Measurements from ENCODE around the gene C17orf78.

Gene C17orf78

DNA sequence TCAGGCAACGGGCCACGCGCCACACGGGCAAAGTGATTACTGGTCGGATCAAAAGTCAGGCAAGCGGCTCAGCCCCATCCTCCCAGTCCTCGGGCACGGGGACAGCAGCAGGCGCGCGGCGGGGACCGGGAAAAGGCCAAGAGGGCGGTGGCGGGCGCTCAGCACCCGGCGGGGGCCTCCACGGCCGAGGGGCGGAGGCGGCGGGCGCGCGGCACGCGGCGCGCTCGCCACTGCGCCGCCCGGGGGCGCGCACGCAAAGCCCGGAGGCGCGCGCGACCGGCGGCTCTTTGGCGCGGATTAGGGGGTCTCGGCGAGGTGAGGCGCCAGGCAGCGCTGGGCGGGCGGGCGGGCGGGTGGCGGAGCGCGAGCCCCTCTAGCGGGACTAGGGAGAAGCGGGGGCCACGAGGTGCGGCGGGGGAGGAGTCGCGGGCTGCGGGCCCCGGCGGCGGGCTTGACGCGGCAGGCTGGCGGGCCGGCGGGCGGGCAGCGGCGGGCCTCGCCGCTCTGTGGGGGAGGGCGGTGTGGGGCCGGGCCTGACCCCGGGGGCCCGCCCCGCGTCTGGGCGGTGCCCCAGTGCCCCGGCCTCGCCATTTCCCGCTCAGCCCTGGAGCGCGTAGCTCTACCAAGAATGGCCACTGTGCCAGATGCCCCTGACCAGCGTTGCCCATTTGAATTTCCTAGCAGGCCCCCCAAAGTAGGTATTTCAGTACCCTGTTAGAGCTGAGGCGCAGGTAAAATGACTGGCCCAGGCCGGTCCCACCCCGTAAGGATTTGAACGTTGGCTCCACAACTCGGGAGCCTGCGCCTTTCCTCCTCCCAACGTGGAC, 31.1 kb downstream of the C17orf78 start, which contains the start of the genes ACACA and TADA2A (continued):
- TF ChIP-seq ZBTB10 (tag by site-specific recombination; IDR thresholded peaks at IDR 0.05) = peak; percentile 67; the same call in 1 of the 2 replicates
- peak; percentile 72 for TF ChIP-seq ZBTB20 (tag by site-specific recombination; IDR thresholded peaks at IDR 0.05)
- no peak for TF ChIP-seq HOXD13 (CRISPR knock-in tag; IDR thresholded peaks at IDR 0.05; ENCODE audit: borderline replicate concordance)
- no peak for TF ChIP-seq ZNF398 (tag by site-specific recombination; IDR thresholded peaks at IDR 0.05)
- TF ChIP-seq ZSCAN16 (tag by site-specific recombination; IDR thresholded peaks at IDR 0.05) = no peak
- TF ChIP-seq ZBTB8A (tag by site-specific recombination; IDR thresholded peaks at IDR 0.05) = peak; percentile 98
- TF ChIP-seq ZNF768 (tag by site-specific recombination; IDR thresholded peaks at IDR 0.05) = no peak; the same call in 1 of the 2 replicates
- peak; percentile 44; the same call in 1 of the 2 replicates for TF ChIP-seq ZNF561 (tag by site-specific recombination; IDR thresholded peaks at IDR 0.05; ENCODE audit: borderline replicate concordance)
- no peak for TF ChIP-seq ZNF223 (tag by site-specific recombination; IDR thresholded peaks at IDR 0.05)
- no peak; the same call in 1 of the 2 replicates for TF ChIP-seq ZEB2 (tag by site-specific recombination; IDR thresholded peaks at IDR 0.05)
- TF ChIP-seq ZNF488 (tag by site-specific recombination; IDR thresholded peaks at IDR 0.05) = no peak
- TF ChIP-seq INSM2 (tag by site-specific recombination; IDR thresholded peaks at IDR 0.05) = no peak
- TF ChIP-seq YY2 (tag by site-specific recombination; IDR thresholded peaks at IDR 0.05) = no peak
- peak; percentile 64 for TF ChIP-seq FEZF1 (tag by site-specific recombination; IDR thresholded peaks at IDR 0.05)
- TF ChIP-seq REST (tag by site-specific recombination; IDR thresholded peaks at IDR 0.05) = no peak
- TF ChIP-seq ZFP41 (tag by site-specific recombination; IDR thresholded peaks at IDR 0.05; ENCODE audit: borderline replicate concordance) = no peak
- TF ChIP-seq ZNF423 (tag by site-specific recombination; IDR thresholded peaks at IDR 0.05) = no peak
